Urothelium cell line (cell line): ENCODE data around the gene PSD.

Experiments used
- DNase-seq: peaks from one replicate; pipeline ENCODE4 v3.0.0; 2011; ENCODE audit warnings: low spot score, mixed read lengths
- FAIRE-seq: peaks from 2 replicates; lab custom pipeline; 2011; peaks lifted over from hg19 to GRCh38; lab: Jason Lieb, UNC

The PSD gene

GRCh38 chr10:102407425-102408130 is 11.0 kb downstream of the PSD start:
- no peak for FAIRE-seq
- DNase-seq = no peak

DNA sequence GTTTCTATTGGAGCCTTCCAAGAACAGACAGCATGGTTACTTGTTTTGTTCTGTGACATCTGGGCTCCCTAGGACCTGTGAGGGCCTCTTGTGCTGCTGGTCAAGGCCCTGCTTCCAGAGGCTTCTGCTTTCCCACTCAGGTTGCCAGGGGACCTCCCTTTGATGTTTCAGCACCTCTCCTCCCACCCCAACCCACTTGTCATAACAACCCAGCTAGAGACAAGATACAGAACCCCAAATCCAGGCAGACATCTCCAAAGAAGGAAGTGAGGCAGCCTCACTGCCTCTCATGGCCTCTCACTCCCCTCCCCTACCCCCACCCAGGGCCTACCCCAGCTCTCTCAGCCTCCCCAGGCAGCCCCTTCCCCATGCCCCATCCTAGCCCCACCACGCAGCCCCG is 11.8 kb downstream of the PSD start:
- DNase-seq (no peak), FAIRE-seq (no peak)

DNA sequence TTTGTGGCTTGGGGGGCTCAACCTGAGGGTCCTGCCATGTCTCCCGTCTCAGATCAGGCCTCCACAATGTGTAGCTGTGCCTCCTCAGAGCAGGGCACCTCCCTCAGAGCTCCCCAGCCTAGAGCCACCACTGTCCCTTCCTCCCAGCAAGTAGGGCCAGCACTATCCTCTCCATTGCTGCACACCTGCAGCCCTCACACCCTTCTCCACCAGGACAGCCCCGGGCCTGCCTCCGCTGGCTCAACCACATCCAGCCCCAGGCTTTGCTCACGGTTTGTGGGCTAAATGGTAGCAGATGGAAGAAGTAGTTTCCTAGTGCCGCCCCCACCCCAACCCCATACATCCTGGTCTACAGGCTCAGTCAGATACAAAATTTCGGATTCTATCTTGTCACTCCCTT is 13.0 kb downstream of the PSD start:
- FAIRE-seq = no peak

DNA sequence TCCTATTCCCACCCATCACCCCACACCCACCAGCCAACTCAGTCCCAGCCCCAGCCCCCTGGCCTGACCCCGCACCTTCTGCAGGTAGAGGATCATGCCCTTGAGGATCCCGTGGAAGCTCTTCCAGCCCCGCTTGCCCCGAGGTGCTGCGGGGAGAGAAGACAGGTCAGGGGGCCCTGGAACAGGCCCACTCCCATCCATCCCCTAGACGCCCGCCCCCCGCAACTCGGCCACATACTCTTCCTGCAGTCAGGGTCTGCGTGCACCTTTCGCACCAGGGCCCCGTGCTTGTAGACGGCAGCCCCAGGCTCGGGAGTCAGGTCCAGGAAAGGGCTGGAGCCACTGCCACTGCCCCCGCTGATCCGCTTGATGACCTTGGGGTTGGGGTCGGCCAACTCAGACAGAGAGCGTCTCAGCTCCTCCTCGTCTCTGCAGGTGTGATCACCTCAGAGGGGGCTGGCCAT is 13.4 kb downstream of the PSD start:
- DNase-seq (no peak), FAIRE-seq (no peak)

More for the DNA sequence above, 13.0 kb downstream of the PSD start:
- DNase-seq = no peak

- peak; percentile 62 for FAIRE-seq
- DNase-seq = no peak
Measured at GRCh38 chr10:102404361-102405107, 14.1 kb downstream of the PSD start.

DNA sequence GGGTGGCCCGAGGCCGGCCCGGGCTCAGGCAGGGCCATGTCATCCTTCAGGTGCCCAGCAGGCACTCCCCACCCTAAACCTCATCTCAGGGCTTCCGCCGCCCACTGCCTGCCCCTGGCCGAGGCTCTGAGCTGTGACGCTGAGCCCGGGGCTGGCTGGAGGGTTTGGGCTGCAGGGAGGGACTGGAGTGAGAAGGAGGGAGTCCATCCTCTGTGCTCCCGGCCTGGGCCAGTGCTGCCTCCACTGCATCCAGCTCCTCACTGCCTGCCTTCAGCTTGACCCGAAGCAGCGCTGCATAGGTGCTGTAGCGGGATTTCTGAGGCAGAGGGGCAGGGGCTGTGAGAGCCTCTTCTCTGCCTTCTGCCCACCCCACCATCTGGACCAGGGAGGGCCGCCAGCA is 15.5 kb downstream of the PSD start:
- DNase-seq (no peak), FAIRE-seq (no peak)

GRCh38 chr10:102402512-102402896 is 16.1 kb downstream of the PSD start:
- no peak for FAIRE-seq

DNA sequence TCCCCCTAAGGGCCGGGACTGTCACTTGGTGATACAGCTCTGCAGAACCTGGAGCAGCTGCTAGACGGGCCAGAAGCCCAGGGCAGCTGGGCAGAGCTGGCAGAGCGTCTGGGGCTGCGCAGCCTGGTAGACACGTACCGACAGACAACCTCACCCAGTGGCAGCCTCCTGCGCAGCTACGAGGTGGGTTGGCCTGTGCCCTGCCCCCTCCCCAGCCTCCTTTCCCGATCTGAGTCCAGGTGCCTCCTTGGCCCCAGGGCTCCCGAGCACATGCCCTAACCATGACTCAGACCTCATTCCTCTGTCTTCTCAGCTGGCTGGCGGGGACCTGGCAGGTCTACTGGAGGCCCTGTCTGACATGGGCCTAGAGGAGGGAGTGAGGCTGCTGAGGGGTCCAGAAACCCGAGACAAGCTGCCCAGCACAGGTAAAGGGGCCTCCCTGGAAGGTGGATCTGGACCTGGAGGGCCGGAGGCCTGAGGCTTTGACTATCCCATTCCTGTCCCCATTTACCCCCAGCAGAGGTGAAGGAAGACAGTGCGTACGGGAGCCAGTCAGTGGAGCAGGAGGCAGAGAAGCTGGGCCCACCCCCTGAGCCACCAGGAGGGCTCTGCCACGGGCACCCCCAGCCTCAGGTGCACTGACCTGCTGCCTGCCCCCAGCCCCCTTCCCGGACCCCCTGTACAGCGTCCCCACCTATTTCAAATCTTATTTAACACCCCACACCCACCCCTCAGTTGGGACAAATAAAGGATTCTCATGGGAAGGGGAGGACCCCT is 16.7 kb downstream of the PSD start:
- FAIRE-seq (peak; percentile 74), DNase-seq (peak; percentile 87)

More at GRCh38 chr10:102402512-102402896, 16.1 kb downstream of the PSD start:
- DNase-seq = no peak

DNA sequence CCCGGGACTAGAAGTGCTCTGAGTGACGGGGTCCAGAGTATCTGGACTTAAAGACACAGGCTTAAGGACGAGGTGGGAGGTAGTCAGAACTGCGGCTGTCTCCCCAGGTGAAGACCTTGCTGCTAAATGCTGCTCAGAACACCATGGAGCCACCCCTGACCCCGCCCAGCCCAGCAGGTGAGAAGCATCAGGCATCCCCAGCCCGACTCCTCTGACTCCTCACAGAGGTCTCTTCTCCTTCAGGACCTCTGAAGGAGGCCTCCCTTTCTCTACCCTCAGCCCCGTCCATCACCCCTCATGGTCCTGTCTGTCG is 17.3 kb downstream of the PSD start:
- FAIRE-seq = no peak
- no peak for DNase-seq

GRCh38 chr10:102400598-102401341 is 17.8 kb downstream of the PSD start:
- DNase-seq (no peak), FAIRE-seq (no peak)

DNA sequence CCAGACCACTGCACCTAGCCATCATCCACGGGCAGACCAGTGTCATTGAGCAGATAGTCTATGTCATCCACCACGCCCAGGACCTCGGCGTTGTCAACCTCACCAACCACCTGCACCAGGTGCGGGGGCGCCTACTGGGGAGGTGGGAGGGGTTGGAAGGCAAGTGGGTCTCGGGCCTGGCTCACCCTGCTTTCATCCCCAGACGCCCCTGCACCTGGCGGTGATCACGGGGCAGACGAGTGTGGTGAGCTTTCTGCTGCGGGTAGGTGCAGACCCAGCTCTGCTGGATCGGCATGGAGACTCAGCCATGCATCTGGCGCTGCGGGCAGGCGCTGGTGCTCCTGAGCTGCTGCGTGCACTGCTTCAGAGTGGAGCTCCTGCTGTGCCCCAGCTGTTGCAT is 18.5 kb downstream of the PSD start:
- no peak for FAIRE-seq
- no peak for DNase-seq

GRCh38 chr10:102399217-102400021 is 19.2 kb downstream of the PSD start:
- FAIRE-seq (peak; percentile 93), DNase-seq (peak; percentile 92)

GRCh38 chr10:102398172-102399020 is 20.2 kb downstream of the PSD start:
- DNase-seq = no peak
- no peak for FAIRE-seq

DNA sequence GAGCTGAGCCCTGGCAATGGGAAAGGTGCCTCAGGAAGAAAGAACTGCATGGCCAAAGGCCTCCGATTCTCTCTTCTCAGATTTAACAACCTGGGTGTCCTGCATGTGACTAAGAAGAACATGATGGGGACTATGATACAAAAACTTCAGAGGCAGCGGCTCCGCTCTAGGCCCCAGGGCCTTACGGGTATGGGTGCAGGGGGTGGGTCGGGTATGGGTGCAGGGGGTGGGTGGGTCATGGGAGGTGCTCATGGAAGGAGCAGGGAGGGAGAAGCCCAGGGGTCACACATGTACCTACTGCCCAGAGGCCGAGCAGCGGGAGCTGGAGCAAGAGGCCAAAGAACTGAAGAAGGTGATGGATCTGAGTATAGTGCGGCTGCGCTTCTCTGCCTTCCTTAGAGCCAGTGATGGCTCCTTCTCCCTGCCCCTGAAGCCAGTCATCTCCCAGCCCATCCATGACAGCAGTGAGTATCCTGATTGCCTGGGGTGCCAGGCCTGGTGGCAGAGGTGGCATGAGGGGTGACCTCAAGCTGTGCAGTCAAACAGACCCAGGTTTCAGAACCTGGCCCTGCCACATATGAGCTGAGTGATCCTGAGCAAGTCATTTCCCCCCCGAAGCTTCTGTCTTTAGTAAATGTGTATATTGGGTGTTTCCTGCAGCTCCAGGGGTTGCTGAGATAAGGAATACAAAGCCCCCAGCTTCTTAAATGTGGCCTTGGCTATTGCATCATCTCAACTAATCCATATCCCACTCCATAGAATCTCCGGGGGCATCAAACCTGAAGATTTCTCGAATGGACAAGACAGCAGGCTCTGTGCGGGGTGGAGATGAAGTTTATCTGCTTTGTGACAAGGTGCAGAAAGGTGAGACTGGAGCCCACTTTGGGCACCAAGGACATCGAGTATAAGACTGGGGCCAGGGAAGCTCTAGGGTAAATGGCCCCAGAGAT is 21.1 kb downstream of the PSD start:
- DNase-seq (no peak), FAIRE-seq (no peak)

DNA sequence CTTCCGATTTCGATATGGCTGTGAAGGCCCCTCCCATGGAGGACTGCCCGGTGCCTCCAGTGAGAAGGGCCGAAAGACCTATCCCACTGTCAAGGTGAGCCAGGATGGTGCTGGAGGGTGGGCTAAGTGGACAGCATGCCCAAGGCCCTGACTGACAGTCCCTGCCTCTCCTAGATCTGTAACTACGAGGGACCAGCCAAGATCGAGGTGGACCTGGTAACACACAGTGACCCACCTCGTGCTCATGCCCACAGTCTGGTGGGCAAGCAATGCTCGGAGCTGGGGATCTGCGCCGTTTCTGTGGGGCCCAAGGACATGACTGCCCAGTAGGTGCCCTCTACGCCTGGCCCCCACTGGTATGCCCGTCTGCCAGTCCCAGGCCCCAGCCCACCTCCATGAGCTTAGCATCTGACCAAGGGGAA is 21.8 kb downstream of the PSD start:
- no peak for DNase-seq
- no peak for FAIRE-seq

- DNase-seq (no peak), FAIRE-seq (no peak)
Measured at GRCh38 chr10:102396317-102396650, 22.3 kb downstream of the PSD start.

DNA sequence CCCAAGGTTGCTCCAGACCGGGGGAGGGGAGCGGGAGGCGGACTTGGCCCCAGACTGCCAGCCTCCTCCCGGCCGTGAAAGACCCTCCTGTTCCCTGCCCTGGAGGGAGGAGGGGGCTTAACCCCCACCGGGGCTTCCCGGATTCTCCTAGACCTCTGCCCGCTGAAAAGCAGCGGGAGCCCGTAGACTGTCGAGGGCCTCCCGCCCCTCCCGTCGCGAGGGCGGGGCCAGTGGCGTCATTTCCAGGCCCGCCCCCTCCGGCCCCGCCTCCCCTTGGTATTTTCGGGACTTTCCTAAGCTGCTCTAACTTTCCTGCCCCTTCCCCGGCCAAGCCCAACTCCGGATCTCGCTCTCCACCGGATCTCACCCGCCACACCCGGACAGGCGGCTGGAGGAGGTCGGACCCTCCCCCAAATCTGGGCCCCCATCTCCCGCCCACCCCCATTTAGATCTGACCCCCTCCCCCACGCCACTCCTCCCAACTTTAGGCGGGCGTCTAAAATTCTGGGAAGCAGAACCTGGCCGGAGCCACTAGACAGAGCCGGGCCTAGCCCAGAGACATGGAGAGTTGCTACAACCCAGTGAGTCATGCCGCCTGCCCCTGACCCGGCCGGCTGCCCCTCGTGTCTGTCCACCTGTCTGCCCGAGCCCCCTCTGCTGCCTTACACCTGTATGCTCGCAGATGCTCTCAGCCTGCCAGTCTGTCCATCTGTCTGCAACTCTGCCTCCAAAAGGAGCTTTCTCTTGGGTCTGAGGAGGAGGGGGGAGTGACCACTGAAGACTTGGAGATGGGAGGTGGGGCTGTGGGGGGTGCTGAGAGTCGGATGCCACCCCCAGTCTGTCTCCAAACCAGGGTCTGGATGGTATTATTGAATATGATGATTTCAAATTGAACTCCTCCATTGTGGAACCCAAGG is 22.9 kb downstream of the PSD start, which contains the start of gene NFKB2:
TSS of gene NFKB2 (plus strand) at position 306 of the 917 bp plus-strand sequence. CDS start at position 561, 255 bp downstream.
- DNase-seq (peak; percentile 90), FAIRE-seq (no peak)
